ENCODE results near the gene ACSL4. TPM values are rescaled to one million over a fixed set of nuclear protein-coding genes. Genes with fewer than 3 reads are reported as not detected.

The ACSL4 gene
- total and polyA plus RNA-seq, 9 of the 15 experiments (the other 6 are each of a cell fraction or from before 2014, with no cell fraction given): 9.8 to 35.1 (median 25.5) TPM

DNA sequence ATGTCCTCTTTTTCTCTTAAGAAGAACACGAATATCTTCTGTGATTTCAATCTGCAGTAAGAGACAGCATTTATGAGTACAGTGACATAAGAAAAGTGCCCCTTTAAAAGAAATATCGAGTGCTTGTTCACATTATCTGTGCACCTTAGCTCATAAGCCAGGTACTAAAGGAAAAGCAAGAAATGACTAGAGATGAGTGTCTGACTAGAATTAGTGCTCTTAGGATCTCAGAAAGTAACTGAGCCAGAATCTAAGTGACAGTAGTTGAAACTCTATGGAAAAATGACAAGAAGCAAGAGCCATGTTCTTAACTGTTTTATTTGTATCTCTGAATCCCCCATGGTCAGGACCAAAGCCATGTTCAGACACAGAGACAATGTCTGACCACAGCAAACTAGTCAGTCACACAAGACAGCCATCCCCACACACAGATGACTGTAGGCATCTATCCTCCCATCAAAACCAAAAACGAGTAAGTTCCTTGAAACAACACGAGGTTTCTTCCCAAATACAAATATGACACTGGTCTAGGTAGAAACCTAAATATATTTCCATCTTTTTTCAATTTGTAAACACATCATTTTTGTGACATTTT, 36.8 kb downstream of the ACSL4 start (continued):
- no peak for TF ChIP-seq YY1 (IDR thresholded peaks at IDR 0.05; ENCODE audit: borderline replicate concordance in 1 of 3, control insufficient read depth in 1 of 3, extremely low read depth in 1 of 3, insufficient read depth in 3 of 3, insufficient read length in 1 of 3, insufficient replicate concordance in 2 of 3, low read depth in 1 of 3, low read length in 2 of 3)
- no peak for TF ChIP-seq RBM15 (IDR thresholded peaks at IDR 0.05; ENCODE audit: insufficient read depth, low read length)
- TF ChIP-seq MEF2A (IDR thresholded peaks at IDR 0.05; ENCODE audit: control insufficient read depth, low read depth, low read length): no peak
- no peak for TF ChIP-seq ZNF253 (CRISPR knock-in tag; conservative IDR thresholded peaks at IDR 0.05)
- no peak for TF ChIP-seq ZZZ3 (IDR thresholded peaks at IDR 0.05)
- TF ChIP-seq, protein P1, sequence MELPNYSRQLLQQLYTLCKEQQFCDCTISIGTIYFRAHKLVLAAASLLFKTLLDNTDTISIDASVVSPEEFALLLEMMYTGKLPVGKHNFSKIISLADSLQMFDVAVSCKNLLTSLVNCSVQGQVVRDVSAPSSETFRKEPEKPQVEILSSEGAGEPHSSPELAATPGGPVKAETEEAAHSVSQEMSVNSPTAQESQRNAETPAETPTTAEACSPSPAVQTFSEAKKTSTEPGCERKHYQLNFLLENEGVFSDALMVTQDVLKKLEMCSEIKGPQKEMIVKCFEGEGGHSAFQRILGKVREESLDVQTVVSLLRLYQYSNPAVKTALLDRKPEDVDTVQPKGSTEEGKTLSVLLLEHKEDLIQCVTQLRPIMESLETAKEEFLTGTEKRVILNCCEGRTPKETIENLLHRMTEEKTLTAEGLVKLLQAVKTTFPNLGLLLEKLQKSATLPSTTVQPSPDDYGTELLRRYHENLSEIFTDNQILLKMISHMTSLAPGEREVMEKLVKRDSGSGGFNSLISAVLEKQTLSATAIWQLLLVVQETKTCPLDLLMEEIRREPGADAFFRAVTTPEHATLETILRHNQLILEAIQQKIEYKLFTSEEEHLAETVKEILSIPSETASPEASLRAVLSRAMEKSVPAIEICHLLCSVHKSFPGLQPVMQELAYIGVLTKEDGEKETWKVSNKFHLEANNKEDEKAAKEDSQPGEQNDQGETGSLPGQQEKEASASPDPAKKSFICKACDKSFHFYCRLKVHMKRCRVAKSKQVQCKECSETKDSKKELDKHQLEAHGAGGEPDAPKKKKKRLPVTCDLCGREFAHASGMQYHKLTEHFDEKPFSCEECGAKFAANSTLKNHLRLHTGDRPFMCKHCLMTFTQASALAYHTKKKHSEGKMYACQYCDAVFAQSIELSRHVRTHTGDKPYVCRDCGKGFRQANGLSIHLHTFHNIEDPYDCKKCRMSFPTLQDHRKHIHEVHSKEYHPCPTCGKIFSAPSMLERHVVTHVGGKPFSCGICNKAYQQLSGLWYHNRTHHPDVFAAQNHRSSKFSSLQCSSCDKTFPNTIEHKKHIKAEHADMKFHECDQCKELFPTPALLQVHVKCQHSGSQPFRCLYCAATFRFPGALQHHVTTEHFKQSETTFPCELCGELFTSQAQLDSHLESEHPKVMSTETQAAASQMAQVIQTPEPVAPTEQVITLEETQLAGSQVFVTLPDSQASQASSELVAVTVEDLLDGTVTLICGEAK (IDR thresholded peaks at IDR 0.05): no peak
- TF ChIP-seq, protein P1 (CRISPR knock-in tag; IDR thresholded peaks at IDR 0.05): no peak
- TF ChIP-seq, protein P2, sequence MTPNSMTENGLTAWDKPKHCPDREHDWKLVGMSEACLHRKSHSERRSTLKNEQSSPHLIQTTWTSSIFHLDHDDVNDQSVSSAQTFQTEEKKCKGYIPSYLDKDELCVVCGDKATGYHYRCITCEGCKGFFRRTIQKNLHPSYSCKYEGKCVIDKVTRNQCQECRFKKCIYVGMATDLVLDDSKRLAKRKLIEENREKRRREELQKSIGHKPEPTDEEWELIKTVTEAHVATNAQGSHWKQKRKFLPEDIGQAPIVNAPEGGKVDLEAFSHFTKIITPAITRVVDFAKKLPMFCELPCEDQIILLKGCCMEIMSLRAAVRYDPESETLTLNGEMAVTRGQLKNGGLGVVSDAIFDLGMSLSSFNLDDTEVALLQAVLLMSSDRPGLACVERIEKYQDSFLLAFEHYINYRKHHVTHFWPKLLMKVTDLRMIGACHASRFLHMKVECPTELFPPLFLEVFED (CRISPR knock-in tag; conservative IDR thresholded peaks at IDR 0.05): no peak
- no peak for TF ChIP-seq NCOA6 (IDR thresholded peaks at IDR 0.05)
- TF ChIP-seq FOXK1 (CRISPR knock-in tag; IDR thresholded peaks at IDR 0.05; ENCODE audit: borderline replicate concordance): no peak
